Neutrophil (primary cell): Measurements from ENCODE around the gene RET.

Source experiments
- H3K27ac ChIP-seq: fragments of 200-600 bp; sonication (generic); 2 replicates; pipeline ENCODE4 v1.5.1; 2016; ENCODE audit warnings: mild to moderate bottlenecking, moderate library complexity
- H3K27me3 ChIP-seq: fragments of 200-600 bp; sonication (generic); 2 replicates; pipeline ENCODE4 v1.6.0; 2016; ENCODE audit warnings: mild to moderate bottlenecking
- H3K36me3 ChIP-seq: fragments of 200-600 bp; sonication (generic); 2 replicates; pipeline ENCODE4 v1.5.1; 2017
- H3K4me1 ChIP-seq, 2 experiments: fragments of 200-600 bp in 1 of 2; sonication (generic) in 1 of 2; 1 replicate in 1 of 2; 2 replicates in 1 of 2; pipeline versions ENCODE4 v1.5.1 to v1.6.1; 2013 to 2016; ENCODE audit warnings: low read depth in 1 of 2, low read length in 1 of 2, mild to moderate bottlenecking in 1 of 2, moderate library complexity in 1 of 2; ENCODE audit not compliant: control insufficient read depth in 1 of 2, insufficient read depth in 1 of 2
- H3K4me3 ChIP-seq, 2 experiments: fragments of 200-600 bp in 1 of 2; sonication (generic) in 1 of 2; 1 replicate in 1 of 2; 2 replicates in 1 of 2; pipeline ENCODE4 v1.5.1; 2013 to 2016; ENCODE audit warnings: low read depth in 1 of 2, low read length in 1 of 2, mild to moderate bottlenecking in 1 of 2, moderate library complexity in 1 of 2
- H3K9me3 ChIP-seq: fragments of 200-600 bp; sonication (generic); 2 replicates; pipeline ENCODE4 v1.5.1; 2016
- TF ChIP-seq, protein P1 (sequence below): fragments of 200-600 bp; sonication (generic); IDR thresholded peaks from 2 replicates; pipeline ENCODE4 v1.5.1; 2016; ENCODE audit warnings: antibody characterized with exemption

The RET gene

DNA sequence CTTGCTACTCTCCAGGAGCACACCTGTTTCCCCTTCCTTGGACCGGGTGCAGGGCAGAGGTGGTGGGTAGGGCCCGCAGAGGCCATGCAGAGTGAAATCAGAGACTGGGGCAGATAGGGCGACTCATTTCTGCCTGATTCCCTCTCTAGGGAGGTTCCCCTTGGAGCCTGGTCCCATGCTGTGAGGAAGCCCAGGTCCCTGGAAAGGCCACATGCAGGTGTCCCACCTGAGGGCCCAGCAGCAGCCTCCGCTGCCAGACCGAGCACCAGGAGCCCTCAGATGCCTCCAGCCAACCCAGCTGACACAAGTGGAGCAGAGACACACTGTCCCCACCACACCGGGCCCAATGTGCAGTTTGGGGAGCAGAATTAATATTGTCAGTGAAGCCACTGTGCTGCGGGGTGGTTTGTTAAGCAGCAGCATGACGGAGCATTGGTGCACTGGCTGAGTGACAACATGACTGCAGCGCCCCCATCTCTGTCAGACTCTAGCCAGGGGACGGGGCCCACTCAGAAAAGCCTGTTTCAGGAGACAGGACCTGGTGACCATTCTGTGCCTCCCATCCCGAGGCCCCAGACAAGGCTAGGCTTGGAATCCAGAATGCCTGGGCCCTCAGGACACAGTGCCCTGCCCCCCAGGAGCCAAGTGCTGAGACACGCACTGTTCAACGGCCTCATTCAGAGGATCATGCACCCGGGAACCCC is 30.4 kb upstream of the RET start:
- TF ChIP-seq, protein P1, sequence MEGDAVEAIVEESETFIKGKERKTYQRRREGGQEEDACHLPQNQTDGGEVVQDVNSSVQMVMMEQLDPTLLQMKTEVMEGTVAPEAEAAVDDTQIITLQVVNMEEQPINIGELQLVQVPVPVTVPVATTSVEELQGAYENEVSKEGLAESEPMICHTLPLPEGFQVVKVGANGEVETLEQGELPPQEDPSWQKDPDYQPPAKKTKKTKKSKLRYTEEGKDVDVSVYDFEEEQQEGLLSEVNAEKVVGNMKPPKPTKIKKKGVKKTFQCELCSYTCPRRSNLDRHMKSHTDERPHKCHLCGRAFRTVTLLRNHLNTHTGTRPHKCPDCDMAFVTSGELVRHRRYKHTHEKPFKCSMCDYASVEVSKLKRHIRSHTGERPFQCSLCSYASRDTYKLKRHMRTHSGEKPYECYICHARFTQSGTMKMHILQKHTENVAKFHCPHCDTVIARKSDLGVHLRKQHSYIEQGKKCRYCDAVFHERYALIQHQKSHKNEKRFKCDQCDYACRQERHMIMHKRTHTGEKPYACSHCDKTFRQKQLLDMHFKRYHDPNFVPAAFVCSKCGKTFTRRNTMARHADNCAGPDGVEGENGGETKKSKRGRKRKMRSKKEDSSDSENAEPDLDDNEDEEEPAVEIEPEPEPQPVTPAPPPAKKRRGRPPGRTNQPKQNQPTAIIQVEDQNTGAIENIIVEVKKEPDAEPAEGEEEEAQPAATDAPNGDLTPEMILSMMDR: no peak
- no peaks in the 10 kb centered on the region for H3K9me3 ChIP-seq
- no peak overlapping the region for H3K4me3 ChIP-seq
- H3K27me3 ChIP-seq: peaks cover under 1% of the 10 kb centered on the region
- H3K27ac ChIP-seq: no peak overlapping the region
- no peaks in the 10 kb centered on the region for H3K36me3 ChIP-seq
- H3K4me1 ChIP-seq: no peaks in the 10 kb centered on the region

DNA sequence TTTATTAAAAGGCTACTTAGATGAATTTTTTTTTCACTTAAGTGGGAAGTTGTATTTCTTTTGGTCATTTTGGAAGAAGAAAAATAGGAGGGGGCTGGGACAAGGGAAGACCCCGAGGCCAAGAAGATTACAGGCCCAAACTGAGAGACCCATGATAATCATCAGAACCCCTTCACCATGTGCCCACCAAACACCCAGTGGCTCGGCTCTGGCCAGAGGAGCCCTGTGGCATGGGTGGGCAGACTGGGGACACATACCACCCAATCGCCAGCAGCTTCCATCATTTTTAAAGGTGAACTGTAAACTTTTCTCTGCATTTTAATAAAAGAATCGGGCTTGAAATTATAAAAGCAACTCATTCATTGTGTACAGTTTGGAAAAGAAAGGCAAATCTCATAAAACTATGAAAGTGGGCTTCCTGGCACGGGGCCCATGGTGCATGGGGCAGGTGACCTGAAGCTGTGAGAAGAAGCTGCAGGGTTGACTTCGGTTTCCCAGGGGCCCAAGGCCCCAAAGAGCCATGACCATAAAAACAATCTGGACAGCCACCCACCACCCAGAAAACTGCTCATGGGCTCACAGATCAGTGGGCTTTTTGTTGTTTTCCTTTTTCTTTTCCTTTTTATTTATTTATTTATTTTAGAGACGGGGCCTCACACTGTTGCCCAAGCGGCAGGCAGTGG is 29.4 kb upstream of the RET start:
- Histone ChIP-seq H3K36me3 (no peaks in the 10 kb centered on the region), H3K4me3 (no peak overlapping the region), H3K27me3 (peaks cover 4% of the 10 kb centered on the region), H3K9me3 (no peaks in the 10 kb centered on the region), H3K4me1 (no peaks in the 10 kb centered on the region), H3K27ac (no peak overlapping the region)
- TF ChIP-seq, protein P1: no peak

DNA sequence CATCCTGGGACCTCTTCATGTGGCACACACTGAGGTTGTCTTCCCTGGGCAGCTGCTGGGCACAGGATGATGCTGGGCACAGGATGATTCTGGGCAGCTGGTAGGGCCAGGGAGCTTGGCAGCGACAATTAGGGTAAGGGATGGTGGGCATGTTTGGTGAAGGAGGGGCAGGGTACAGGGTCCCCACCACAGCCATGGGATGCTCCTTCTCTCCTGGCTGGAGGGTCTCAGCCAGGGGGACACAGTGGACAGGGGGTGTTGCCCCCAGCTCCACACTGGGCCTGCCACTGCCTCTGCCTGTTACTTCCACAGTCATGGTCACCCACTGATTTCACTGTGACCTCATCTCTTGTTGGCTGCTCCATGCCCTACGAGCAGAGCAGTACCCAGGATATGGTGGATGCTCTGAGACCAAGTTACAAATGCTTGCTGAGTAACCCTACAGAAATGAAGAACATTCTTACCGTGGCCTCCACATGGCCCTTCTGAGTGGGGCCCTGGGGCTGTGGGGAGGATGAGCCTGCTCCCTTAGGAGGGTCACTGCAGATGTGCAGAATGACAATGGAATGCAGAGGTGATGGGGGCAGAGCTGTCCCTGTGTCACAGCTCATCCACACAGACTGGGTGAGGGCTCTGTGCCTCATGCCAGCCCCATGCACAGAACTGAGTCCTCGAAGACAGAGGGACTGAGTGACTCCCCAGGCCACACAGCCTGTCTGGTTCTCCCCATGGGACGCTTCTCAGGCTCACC is 28.4 kb upstream of the RET start:
- H3K36me3 ChIP-seq: no peaks in the 10 kb centered on the region
- H3K27me3 ChIP-seq: peaks cover 4% of the 10 kb centered on the region
- no peak overlapping the region for H3K4me3 ChIP-seq
- H3K9me3 ChIP-seq: no peaks in the 10 kb centered on the region
- H3K27ac ChIP-seq: no peak overlapping the region
- TF ChIP-seq, protein P1: no peak
- H3K4me1 ChIP-seq: no peaks in the 10 kb centered on the region

DNA sequence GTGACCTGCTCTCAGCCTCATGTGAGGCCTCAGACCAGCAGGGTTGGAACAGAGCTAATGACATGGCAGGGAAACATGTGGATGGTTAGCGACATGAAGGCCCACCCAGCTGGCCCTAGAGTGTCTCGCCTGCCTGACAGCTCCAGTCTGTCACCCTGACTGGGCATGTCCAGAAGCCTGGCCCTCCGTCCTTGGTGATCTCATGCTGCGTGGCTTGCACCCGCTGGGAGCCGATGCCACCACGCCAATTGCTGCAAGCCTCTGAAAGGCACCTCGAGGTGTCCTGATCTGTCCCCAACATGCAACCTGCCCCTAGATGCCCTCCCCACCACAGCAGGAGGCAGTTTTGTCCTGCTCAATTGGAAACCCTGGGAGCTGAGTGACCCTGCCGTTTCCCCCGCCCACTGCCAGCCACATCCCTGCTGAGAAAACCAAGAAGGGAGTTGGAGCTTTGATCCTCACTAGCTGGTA is 27.8 kb upstream of the RET start:
- Histone ChIP-seq H3K27ac (no peak overlapping the region), H3K36me3 (no peaks in the 10 kb centered on the region), H3K9me3 (no peaks in the 10 kb centered on the region), H3K4me3 (no peak overlapping the region), H3K4me1 (no peaks in the 10 kb centered on the region), H3K27me3 (peaks cover 4% of the 10 kb centered on the region)
- TF ChIP-seq, protein P1: no peak

DNA sequence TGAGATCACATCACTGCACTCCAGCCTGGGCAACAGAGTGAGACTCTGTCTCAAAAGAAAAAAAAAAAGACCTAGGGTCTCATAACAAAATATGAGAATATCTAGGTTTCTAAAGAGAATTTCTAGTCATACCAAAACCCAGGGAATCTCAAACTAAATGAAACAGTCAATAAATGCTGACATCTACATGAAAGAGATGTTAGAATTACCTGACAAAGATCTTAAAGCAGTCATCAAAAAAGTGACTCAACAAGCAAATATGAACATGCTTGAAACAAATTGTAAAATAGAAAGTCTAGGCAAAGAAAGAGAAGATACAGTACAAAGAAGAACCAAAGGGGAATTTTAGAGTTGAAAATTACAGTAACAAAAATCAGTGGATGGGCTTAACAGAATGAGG is 26.9 kb upstream of the RET start:
- H3K4me3 ChIP-seq: no peak overlapping the region
- TF ChIP-seq, protein P1: no peak
- H3K4me1 ChIP-seq: no peaks in the 10 kb centered on the region
- no peaks in the 10 kb centered on the region for H3K9me3 ChIP-seq
- no peak overlapping the region for H3K27ac ChIP-seq
- peaks cover 4% of the 10 kb centered on the region for H3K27me3 ChIP-seq
- no peaks in the 10 kb centered on the region for H3K36me3 ChIP-seq
